Mononuclear cell (primary cell): Measurements from ENCODE around the gene IPPK. TPM values are rescaled to one million over a fixed set of nuclear protein-coding genes. Genes with fewer than 3 reads are reported as not detected.
"Not testable (repeated sequence)": the region's sequence is repeated elsewhere in the genome, so short reads cannot be mapped to it uniquely, and the experiment has no call there.

Source experiments
- H3K27me3 ChIP-seq: 2 replicates; pipeline ENCODE4 v1.6.0; 2011; ENCODE audit warnings: low read length, control low read depth; ENCODE audit not compliant: insufficient read depth
- H3K4me1 ChIP-seq: 2 replicates; pipeline ENCODE4 v1.5.1; 2011; ENCODE audit warnings: mild to moderate bottlenecking, low read length, control low read depth; ENCODE audit not compliant: insufficient read depth
- H3K4me3 ChIP-seq: 2 replicates; pipeline ENCODE4 v1.5.1; 2011; ENCODE audit warnings: mild to moderate bottlenecking, low read length, moderate library complexity
- H3K9me3 ChIP-seq: 2 replicates; pipeline ENCODE4 v1.5.1; 2011; ENCODE audit warnings: low read depth, mild to moderate bottlenecking, control low read depth, low read length
- total RNA-seq: library from RNA; depleted of rRNA; stranded (reverse); fragments of >200 nt; gene quantifications from one replicate; pipeline ENCODE4 v1.2.3, GENCODE V29; 2012

Gene IPPK
- total RNA-seq, 1 donor, result 4.7 TPM

GRCh38 chr9:92639791-92640271 is 30.1 kb downstream of the IPPK start:
- Histone ChIP-seq H3K9me3 (no peaks in the 10 kb centered on the region), H3K4me3 (no peak overlapping the region)

GRCh38 chr9:92639124-92639523 is 30.8 kb downstream of the IPPK start:
- Histone ChIP-seq H3K4me1 (no peaks in the 10 kb centered on the region), H3K27me3 (no peaks in the 10 kb centered on the region), H3K4me3 (no peak overlapping the region), H3K9me3 (no peaks in the 10 kb centered on the region)

More at GRCh38 chr9:92639791-92640271, 30.1 kb downstream of the IPPK start:
- H3K4me1 ChIP-seq, result no peaks in the 10 kb centered on the region
- no peaks in the 10 kb centered on the region for H3K27me3 ChIP-seq

- Histone ChIP-seq H3K27me3 (no peaks in the 10 kb centered on the region), H3K4me3 (no peak overlapping the region), H3K4me1 (no peaks in the 10 kb centered on the region), H3K9me3 (no peaks in the 10 kb centered on the region)
Measured at GRCh38 chr9:92638621-92639101, 31.3 kb downstream of the IPPK start.

- Histone ChIP-seq H3K4me3 (no peak overlapping the region), H3K4me1 (no peaks in the 10 kb centered on the region), H3K27me3 (no peaks in the 10 kb centered on the region), H3K9me3 (no peaks in the 10 kb centered on the region)
Measured at GRCh38 chr9:92637886-92638620, 31.9 kb downstream of the IPPK start.

GRCh38 chr9:92637326-92637725 is 32.6 kb downstream of the IPPK start:
- no peaks in the 10 kb centered on the region for H3K9me3 ChIP-seq
- H3K4me1 ChIP-seq, result no peaks in the 10 kb centered on the region
- no peak overlapping the region for H3K4me3 ChIP-seq
- no peaks in the 10 kb centered on the region for H3K27me3 ChIP-seq

- Histone ChIP-seq H3K27me3 (no peaks in the 10 kb centered on the region), H3K9me3 (no peaks in the 10 kb centered on the region), H3K4me1 (no peaks in the 10 kb centered on the region), H3K4me3 (no peak overlapping the region)
Measured at GRCh38 chr9:92636627-92637026, 33.3 kb downstream of the IPPK start.

- Histone ChIP-seq H3K4me1 (no peaks in the 10 kb centered on the region), H3K4me3 (no peak overlapping the region), H3K9me3 (no peaks in the 10 kb centered on the region), H3K27me3 (no peaks in the 10 kb centered on the region)
Measured at GRCh38 chr9:92635760-92636159, 34.2 kb downstream of the IPPK start.

- Histone ChIP-seq H3K4me3 (no peak overlapping the region), H3K9me3 (no peaks in the 10 kb centered on the region), H3K27me3 (no peaks in the 10 kb centered on the region), H3K4me1 (no peaks in the 10 kb centered on the region)
Measured at GRCh38 chr9:92634712-92635605, 35.0 kb downstream of the IPPK start.

GRCh38 chr9:92633614-92634278 is 36.2 kb downstream of the IPPK start:
- no peak overlapping the region for H3K4me3 ChIP-seq
- no peaks in the 10 kb centered on the region for H3K9me3 ChIP-seq
- H3K27me3 ChIP-seq, result no peaks in the 10 kb centered on the region
- H3K4me1 ChIP-seq, result no peaks in the 10 kb centered on the region

GRCh38 chr9:92632641-92633040 is 37.3 kb downstream of the IPPK start:
- H3K27me3 ChIP-seq, result no peaks in the 10 kb centered on the region
- no peaks in the 10 kb centered on the region for H3K4me1 ChIP-seq
- no peak overlapping the region for H3K4me3 ChIP-seq
- H3K9me3 ChIP-seq, result no peaks in the 10 kb centered on the region

- Histone ChIP-seq H3K9me3 (no peaks in the 10 kb centered on the region), H3K27me3 (no peaks in the 10 kb centered on the region), H3K4me1 (no peaks in the 10 kb centered on the region), H3K4me3 (no peak overlapping the region)
Measured at GRCh38 chr9:92631452-92632343, 38.2 kb downstream of the IPPK start.

GRCh38 chr9:92627651-92628050 is 42.3 kb downstream of the IPPK start:
- H3K4me3 ChIP-seq, result no peak overlapping the region
- no peaks in the 10 kb centered on the region for H3K27me3 ChIP-seq
- no peaks in the 10 kb centered on the region for H3K4me1 ChIP-seq
- no peaks in the 10 kb centered on the region for H3K9me3 ChIP-seq

- Histone ChIP-seq H3K27me3 (no peaks in the 10 kb centered on the region), H3K4me1 (no peaks in the 10 kb centered on the region), H3K4me3 (no peak overlapping the region), H3K9me3 (no peaks in the 10 kb centered on the region)
Measured at GRCh38 chr9:92626484-92626883, 43.4 kb downstream of the IPPK start.

- not testable (repeated sequence) for H3K27me3 ChIP-seq, H3K9me3 ChIP-seq, H3K4me3 ChIP-seq, H3K4me1 ChIP-seq
Measured at GRCh38 chr9:92623936-92624335, 46.0 kb downstream of the IPPK start.
